ENCODE data around the gene FAM83D.

The FAM83D gene

DNA sequence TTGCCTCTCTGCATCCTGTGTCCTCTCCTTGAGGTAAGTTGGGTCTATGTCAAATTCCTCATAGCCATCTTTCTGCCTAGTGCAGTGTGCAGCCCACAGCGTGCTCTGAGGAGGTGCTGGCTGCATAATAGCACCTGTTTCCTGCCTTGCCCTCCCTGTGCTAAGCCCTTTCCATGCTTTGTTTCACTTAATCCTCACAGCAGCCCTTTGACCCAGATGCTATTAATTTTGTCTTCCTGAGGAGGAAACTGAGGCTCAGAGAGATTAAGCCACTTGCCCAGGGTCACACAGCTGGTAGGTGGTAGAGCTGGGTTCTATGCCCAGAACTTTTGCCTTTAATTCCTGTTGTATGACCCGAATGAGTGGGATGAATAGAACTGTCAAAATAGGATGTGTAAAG, 13.5 kb downstream of the FAM83D start:
- Histone ChIP-seq H3K9me3 (replicated peaks; ENCODE audit: low read length) (no peaks in the 10 kb centered on the region), H3K4me2 (ENCODE audit: low read length) (no peak overlapping the region), H3K36me3 (ENCODE audit: insufficient read depth, low read length) (peaks cover 6% of the 10 kb centered on the region), H3K4me1 (ENCODE audit: control insufficient read depth, insufficient read depth, low read length) (peaks cover 9% of the 10 kb centered on the region), H3K27me3 (ENCODE audit: control insufficient read depth, insufficient read depth, low read length) (no peaks in the 10 kb centered on the region), H3K9ac (ENCODE audit: low read depth, low read length) (no peak overlapping the region), H3K4me3 (ENCODE audit: low read length) (no peak overlapping the region)

GRCh38 chr20:38940644-38941043, 14.4 kb downstream of the FAM83D start:
- Histone ChIP-seq H3K9me3 (replicated peaks; ENCODE audit: low read length) (no peaks in the 10 kb centered on the region), H3K27me3 (ENCODE audit: control insufficient read depth, insufficient read depth, low read length) (no peaks in the 10 kb centered on the region), H3K9ac (ENCODE audit: low read depth, low read length) (no peak overlapping the region), H3K4me2 (ENCODE audit: low read length) (no peak overlapping the region), H3K36me3 (ENCODE audit: insufficient read depth, low read length) (peaks cover 6% of the 10 kb centered on the region), H3K4me1 (ENCODE audit: control insufficient read depth, insufficient read depth, low read length) (peaks cover 6% of the 10 kb centered on the region), H3K4me3 (ENCODE audit: low read length) (no peak overlapping the region)

- H3K4me1 ChIP-seq (ENCODE audit: control insufficient read depth, insufficient read depth, low read length), result no peaks in the 10 kb centered on the region
- no peak overlapping the region for H3K4me3 ChIP-seq (ENCODE audit: low read length)
- H3K27me3 ChIP-seq (ENCODE audit: control insufficient read depth, insufficient read depth, low read length), result no peaks in the 10 kb centered on the region
- peaks cover 6% of the 10 kb centered on the region for H3K36me3 ChIP-seq (ENCODE audit: insufficient read depth, low read length)
- H3K9me3 ChIP-seq (replicated peaks; ENCODE audit: low read length), result no peaks in the 10 kb centered on the region
- H3K9ac ChIP-seq (ENCODE audit: low read depth, low read length), result no peak overlapping the region
- no peak overlapping the region for H3K4me2 ChIP-seq (ENCODE audit: low read length)
These were observed 15.6 kb downstream of the FAM83D start for GRCh38 chr20:38941726-38942389.

DNA sequence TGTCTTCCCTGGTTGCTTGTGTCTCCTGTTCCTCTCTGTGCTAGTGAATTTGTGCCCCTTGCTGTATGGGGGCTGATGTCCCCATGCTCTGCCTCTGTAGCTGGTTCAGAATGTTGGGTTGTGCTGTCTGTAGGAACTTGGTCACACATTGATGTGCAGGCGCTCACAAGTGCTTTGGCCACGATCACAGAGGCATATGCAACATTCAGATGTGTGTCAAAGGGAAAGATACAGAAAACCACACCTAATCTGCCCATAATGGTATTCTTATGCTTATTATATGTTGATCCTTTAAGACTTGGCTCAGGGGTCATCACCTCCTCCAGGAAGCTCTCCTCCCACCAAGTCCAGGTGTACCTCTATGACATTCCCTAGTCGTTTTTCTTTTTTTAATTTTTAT, 18.8 kb downstream of the FAM83D start:
- Histone ChIP-seq H3K27me3 (ENCODE audit: control insufficient read depth, insufficient read depth, low read length) (no peaks in the 10 kb centered on the region), H3K4me3 (ENCODE audit: low read length) (no peak overlapping the region), H3K4me2 (ENCODE audit: low read length) (no peak overlapping the region), H3K4me1 (ENCODE audit: control insufficient read depth, insufficient read depth, low read length) (no peaks in the 10 kb centered on the region), H3K36me3 (ENCODE audit: insufficient read depth, low read length) (peaks cover 14% of the 10 kb centered on the region), H3K9me3 (replicated peaks; ENCODE audit: low read length) (no peaks in the 10 kb centered on the region), H3K9ac (ENCODE audit: low read depth, low read length) (no peak overlapping the region)

DNA sequence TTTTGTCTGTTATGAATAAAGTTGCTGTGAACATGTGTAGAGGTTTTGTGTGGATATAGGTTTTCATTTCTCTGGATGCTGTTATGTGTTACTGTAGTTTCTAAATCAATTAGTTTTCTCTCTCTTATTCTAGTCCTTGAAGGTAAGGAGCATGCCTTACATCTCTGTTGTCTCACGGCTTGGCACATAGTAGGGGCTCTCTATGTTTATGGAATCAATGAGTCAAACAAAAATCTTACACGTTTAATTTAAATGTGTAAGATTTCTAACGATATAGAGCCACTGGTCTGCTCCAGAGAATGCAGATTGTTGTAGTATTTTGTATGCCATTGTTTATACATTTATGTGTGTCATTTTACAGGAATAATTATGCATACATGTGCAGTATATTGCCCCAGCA, 20.6 kb downstream of the FAM83D start:
- H3K4me1 ChIP-seq (ENCODE audit: control insufficient read depth, insufficient read depth, low read length), result no peaks in the 10 kb centered on the region
- peaks cover 22% of the 10 kb centered on the region for H3K36me3 ChIP-seq (ENCODE audit: insufficient read depth, low read length)
- H3K27me3 ChIP-seq (ENCODE audit: control insufficient read depth, insufficient read depth, low read length), result no peaks in the 10 kb centered on the region
- H3K9me3 ChIP-seq (replicated peaks; ENCODE audit: low read length), result no peaks in the 10 kb centered on the region
- no peak overlapping the region for H3K4me3 ChIP-seq (ENCODE audit: low read length)
- H3K9ac ChIP-seq (ENCODE audit: low read depth, low read length), result no peak overlapping the region
- no peak overlapping the region for H3K4me2 ChIP-seq (ENCODE audit: low read length)

- H3K4me2 ChIP-seq (ENCODE audit: low read length), result no peak overlapping the region
- no peaks in the 10 kb centered on the region for H3K27me3 ChIP-seq (ENCODE audit: control insufficient read depth, insufficient read depth, low read length)
- no peak overlapping the region for H3K4me3 ChIP-seq (ENCODE audit: low read length)
- no peaks in the 10 kb centered on the region for H3K9me3 ChIP-seq (replicated peaks; ENCODE audit: low read length)
- H3K36me3 ChIP-seq (ENCODE audit: insufficient read depth, low read length), result peaks cover 25% of the 10 kb centered on the region
- no peaks in the 10 kb centered on the region for H3K4me1 ChIP-seq (ENCODE audit: control insufficient read depth, insufficient read depth, low read length)
- no peak overlapping the region for H3K9ac ChIP-seq (ENCODE audit: low read depth, low read length)
These were observed 21.7 kb downstream of the FAM83D start for GRCh38 chr20:38947931-38948362.

DNA sequence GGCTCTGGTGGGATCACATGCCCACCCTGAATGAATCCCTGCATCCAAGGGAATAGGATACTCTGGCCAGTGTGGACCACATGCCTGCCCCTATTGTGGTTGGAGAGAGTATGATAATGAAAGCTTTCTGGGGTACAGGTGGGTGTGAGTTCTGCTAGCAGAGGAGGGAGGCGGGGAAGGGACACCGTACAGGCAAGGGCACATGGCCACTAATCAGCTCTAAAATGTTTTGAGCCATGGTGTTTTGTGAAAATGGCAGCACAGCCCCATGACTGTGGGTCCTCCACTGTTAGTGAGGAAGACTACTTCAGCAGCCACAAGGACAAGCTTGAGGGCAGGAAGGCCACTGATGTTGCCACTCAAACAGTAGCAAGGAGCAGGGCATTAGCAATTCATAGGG, 24.0 kb downstream of the FAM83D start:
- Histone ChIP-seq H3K27me3 (ENCODE audit: control insufficient read depth, insufficient read depth, low read length) (no peaks in the 10 kb centered on the region), H3K9me3 (replicated peaks; ENCODE audit: low read length) (no peaks in the 10 kb centered on the region), H3K4me3 (ENCODE audit: low read length) (no peak overlapping the region), H3K4me1 (ENCODE audit: control insufficient read depth, insufficient read depth, low read length) (no peaks in the 10 kb centered on the region), H3K36me3 (ENCODE audit: insufficient read depth, low read length) (peaks cover 25% of the 10 kb centered on the region), H3K4me2 (ENCODE audit: low read length) (no peak overlapping the region), H3K9ac (ENCODE audit: low read depth, low read length) (no peak overlapping the region)

GRCh38 chr20:38951611-38952010, 25.4 kb downstream of the FAM83D start:
- Histone ChIP-seq H3K27me3 (ENCODE audit: control insufficient read depth, insufficient read depth, low read length) (no peaks in the 10 kb centered on the region), H3K36me3 (ENCODE audit: insufficient read depth, low read length) (peaks cover 25% of the 10 kb centered on the region), H3K9ac (ENCODE audit: low read depth, low read length) (no peak overlapping the region), H3K9me3 (replicated peaks; ENCODE audit: low read length) (no peaks in the 10 kb centered on the region), H3K4me1 (ENCODE audit: control insufficient read depth, insufficient read depth, low read length) (no peaks in the 10 kb centered on the region), H3K4me3 (ENCODE audit: low read length) (no peak overlapping the region), H3K4me2 (ENCODE audit: low read length) (no peak overlapping the region)

- Histone ChIP-seq H3K4me2 (ENCODE audit: low read length) (no peak overlapping the region), H3K4me1 (ENCODE audit: control insufficient read depth, insufficient read depth, low read length) (no peaks in the 10 kb centered on the region), H3K36me3 (ENCODE audit: insufficient read depth, low read length) (peaks cover 25% of the 10 kb centered on the region), H3K27me3 (ENCODE audit: control insufficient read depth, insufficient read depth, low read length) (no peaks in the 10 kb centered on the region), H3K9me3 (replicated peaks; ENCODE audit: low read length) (no peaks in the 10 kb centered on the region), H3K9ac (ENCODE audit: low read depth, low read length) (no peak overlapping the region), H3K4me3 (ENCODE audit: low read length) (no peak overlapping the region)
These were observed 25.9 kb downstream of the FAM83D start for GRCh38 chr20:38952153-38952552.

DNA sequence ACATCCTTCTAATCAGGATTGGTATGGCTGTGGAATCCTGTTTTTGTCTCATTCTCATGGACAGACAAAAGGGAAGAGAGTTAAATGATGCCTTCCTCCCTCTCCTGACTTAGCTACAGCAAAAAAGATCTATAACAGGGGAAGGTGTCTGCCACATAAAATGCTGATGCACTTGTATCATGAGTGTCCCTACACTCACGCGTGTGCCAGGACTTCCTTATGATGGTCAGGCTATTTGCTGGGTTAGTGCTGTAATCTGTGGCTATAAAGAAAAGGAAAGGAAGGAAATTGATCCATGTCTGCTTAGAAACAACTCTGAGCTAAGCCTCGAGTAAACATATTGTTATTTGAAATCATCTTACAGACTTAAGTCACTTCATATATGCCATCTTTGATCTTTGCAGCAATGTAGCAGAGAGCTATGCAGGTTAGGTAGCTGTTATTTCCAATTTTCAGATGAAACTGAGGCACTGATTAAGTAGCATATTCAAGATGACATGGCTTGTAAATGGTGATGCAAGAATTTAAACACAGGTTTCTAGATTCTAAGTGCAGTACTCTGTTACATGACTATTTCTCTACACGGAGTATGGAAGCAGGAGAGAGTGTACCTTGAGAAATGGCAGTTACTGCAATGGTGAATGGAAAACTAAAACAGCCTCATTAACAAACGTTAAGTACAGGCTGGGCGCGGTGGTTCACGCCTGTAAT, 27.6 kb downstream of the FAM83D start:
- Histone ChIP-seq H3K4me1 (ENCODE audit: control insufficient read depth, insufficient read depth, low read length) (no peaks in the 10 kb centered on the region), H3K4me2 (ENCODE audit: low read length) (no peak overlapping the region), H3K36me3 (ENCODE audit: insufficient read depth, low read length) (peaks cover 17% of the 10 kb centered on the region), H3K4me3 (ENCODE audit: low read length) (no peak overlapping the region), H3K9ac (ENCODE audit: low read depth, low read length) (no peak overlapping the region), H3K27me3 (ENCODE audit: control insufficient read depth, insufficient read depth, low read length) (no peaks in the 10 kb centered on the region), H3K9me3 (replicated peaks; ENCODE audit: low read length) (no peaks in the 10 kb centered on the region)

- Histone ChIP-seq H3K4me1 (ENCODE audit: control insufficient read depth, insufficient read depth, low read length) (peaks cover 7% of the 10 kb centered on the region), H3K27me3 (ENCODE audit: control insufficient read depth, insufficient read depth, low read length) (no peaks in the 10 kb centered on the region), H3K9ac (ENCODE audit: low read depth, low read length) (no peak overlapping the region), H3K4me2 (ENCODE audit: low read length) (no peak overlapping the region), H3K9me3 (replicated peaks; ENCODE audit: low read length) (no peaks in the 10 kb centered on the region), H3K4me3 (ENCODE audit: low read length) (no peak overlapping the region), H3K36me3 (ENCODE audit: insufficient read depth, low read length) (peaks cover 3% of the 10 kb centered on the region)
These were observed 31.1 kb downstream of the FAM83D start for GRCh38 chr20:38957235-38957876.

Data from skeletal muscle satellite cell (primary cell).